ENCODE results near the gene TAF11.

DNA sequence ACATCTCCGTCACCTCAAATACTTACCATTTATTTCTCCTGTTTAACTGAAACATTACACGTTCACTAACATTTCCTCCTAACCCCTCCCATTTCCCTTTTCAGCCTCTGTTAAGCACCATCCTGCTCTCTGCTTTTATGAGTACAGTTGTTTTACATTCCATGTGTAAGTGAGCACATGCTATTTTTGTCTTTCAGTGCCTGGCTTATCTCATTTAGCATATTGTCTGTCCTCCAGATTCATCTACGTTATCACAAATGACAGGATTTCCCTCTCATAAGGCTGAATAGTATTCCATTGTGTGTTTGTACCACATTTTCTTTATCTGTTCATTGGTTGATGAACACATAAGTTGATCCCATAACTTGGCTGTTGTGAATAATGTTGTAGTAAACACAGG lies 22.7 kb downstream of the TAF11 start:
- TF ChIP-seq EZH2 (IDR thresholded peaks at IDR 0.05; ENCODE audit: borderline replicate concordance, low read depth, low read length, poor library complexity, severe bottlenecking): no peak
- TF ChIP-seq, protein P1, sequence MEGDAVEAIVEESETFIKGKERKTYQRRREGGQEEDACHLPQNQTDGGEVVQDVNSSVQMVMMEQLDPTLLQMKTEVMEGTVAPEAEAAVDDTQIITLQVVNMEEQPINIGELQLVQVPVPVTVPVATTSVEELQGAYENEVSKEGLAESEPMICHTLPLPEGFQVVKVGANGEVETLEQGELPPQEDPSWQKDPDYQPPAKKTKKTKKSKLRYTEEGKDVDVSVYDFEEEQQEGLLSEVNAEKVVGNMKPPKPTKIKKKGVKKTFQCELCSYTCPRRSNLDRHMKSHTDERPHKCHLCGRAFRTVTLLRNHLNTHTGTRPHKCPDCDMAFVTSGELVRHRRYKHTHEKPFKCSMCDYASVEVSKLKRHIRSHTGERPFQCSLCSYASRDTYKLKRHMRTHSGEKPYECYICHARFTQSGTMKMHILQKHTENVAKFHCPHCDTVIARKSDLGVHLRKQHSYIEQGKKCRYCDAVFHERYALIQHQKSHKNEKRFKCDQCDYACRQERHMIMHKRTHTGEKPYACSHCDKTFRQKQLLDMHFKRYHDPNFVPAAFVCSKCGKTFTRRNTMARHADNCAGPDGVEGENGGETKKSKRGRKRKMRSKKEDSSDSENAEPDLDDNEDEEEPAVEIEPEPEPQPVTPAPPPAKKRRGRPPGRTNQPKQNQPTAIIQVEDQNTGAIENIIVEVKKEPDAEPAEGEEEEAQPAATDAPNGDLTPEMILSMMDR (conservative IDR thresholded peaks at IDR 0.05; ENCODE audit: low read depth, low read length): no peak

Measured in A673 (cell line).